ENCODE results near the gene URM1.

The URM1 gene

GRCh38 chr9:128372784-128373183, 1.6 kb downstream of the URM1 start:
- Histone ChIP-seq H3K27ac (ENCODE audit: low read length) (no peak overlapping the region), H3K79me2 (ENCODE audit: low read length) (peaks cover 59% of the 10 kb centered on the region), H4K20me1 (ENCODE audit: insufficient read depth, low read length) (peaks cover 2% of the 10 kb centered on the region; the same call in 1 of the 2 replicates), H3F3A (ENCODE audit: insufficient read depth, low read length) (0 out of 2 replicates have a peak, but pooled peaks cover 6% of the 10 kb centered on the region), H3K9ac (ENCODE audit: low read length) (no peak overlapping the region), H3K4me2 (ENCODE audit: low read depth, low read length) (peak overlapping the region; percentile 93; the same call in 1 of the 2 replicates), H3K9me2 (replicated peaks; ENCODE audit: insufficient read depth, low read length) (no peaks in the 10 kb centered on the region), H3K4me3 (ENCODE audit: low read length) (no peak overlapping the region), H2AFZ (ENCODE audit: low read length) (no peak overlapping the region), H3K9me3 (replicated peaks; ENCODE audit: insufficient read depth, low read length) (no peaks in the 10 kb centered on the region), H3K27me3 (replicated peaks; ENCODE audit: insufficient read depth, low read length) (no peaks in the 10 kb centered on the region), H3K36me3 (replicated peaks; ENCODE audit: insufficient read depth, low read length) (no peaks in the 10 kb centered on the region), H3K4me1 (ENCODE audit: low read length) (peaks cover 14% of the 10 kb centered on the region)
- no peak for DNase-seq
- TF ChIP-seq EZH2phosphoT487 (IDR thresholded peaks at IDR 0.05; ENCODE audit: low read length) (no peak), EZH2 (optimal IDR thresholded peaks at IDR 0.05; ENCODE audit: low read depth, low read length) (no peak)
- TF ChIP-seq, protein P1, sequence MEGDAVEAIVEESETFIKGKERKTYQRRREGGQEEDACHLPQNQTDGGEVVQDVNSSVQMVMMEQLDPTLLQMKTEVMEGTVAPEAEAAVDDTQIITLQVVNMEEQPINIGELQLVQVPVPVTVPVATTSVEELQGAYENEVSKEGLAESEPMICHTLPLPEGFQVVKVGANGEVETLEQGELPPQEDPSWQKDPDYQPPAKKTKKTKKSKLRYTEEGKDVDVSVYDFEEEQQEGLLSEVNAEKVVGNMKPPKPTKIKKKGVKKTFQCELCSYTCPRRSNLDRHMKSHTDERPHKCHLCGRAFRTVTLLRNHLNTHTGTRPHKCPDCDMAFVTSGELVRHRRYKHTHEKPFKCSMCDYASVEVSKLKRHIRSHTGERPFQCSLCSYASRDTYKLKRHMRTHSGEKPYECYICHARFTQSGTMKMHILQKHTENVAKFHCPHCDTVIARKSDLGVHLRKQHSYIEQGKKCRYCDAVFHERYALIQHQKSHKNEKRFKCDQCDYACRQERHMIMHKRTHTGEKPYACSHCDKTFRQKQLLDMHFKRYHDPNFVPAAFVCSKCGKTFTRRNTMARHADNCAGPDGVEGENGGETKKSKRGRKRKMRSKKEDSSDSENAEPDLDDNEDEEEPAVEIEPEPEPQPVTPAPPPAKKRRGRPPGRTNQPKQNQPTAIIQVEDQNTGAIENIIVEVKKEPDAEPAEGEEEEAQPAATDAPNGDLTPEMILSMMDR (IDR thresholded peaks at IDR 0.05; ENCODE audit: low read length): no peak

GRCh38 chr9:128374221-128374675, 3.1 kb downstream of the URM1 start:
- H3K27me3 ChIP-seq (replicated peaks; ENCODE audit: insufficient read depth, low read length): no peaks in the 10 kb centered on the region
- no peak overlapping the region for H3K4me2 ChIP-seq (ENCODE audit: low read depth, low read length)
- no peak overlapping the region for H3K9ac ChIP-seq (ENCODE audit: low read length)
- H3K4me1 ChIP-seq (ENCODE audit: low read length): peaks cover 14% of the 10 kb centered on the region
- TF ChIP-seq EZH2phosphoT487 (IDR thresholded peaks at IDR 0.05; ENCODE audit: low read length) (no peak), EZH2 (optimal IDR thresholded peaks at IDR 0.05; ENCODE audit: low read depth, low read length) (no peak)
- TF ChIP-seq, protein P1 (IDR thresholded peaks at IDR 0.05; ENCODE audit: low read length): no peak
- H3K4me3 ChIP-seq (ENCODE audit: low read length): no peak overlapping the region
- H4K20me1 ChIP-seq (ENCODE audit: insufficient read depth, low read length): peaks cover 2% of the 10 kb centered on the region; the same call in 1 of the 2 replicates
- no peaks in the 10 kb centered on the region for H3K36me3 ChIP-seq (replicated peaks; ENCODE audit: insufficient read depth, low read length)
- 0 out of 2 replicates have a peak, but pooled peaks cover 6% of the 10 kb centered on the region for H3F3A ChIP-seq (ENCODE audit: insufficient read depth, low read length)
- H3K9me2 ChIP-seq (replicated peaks; ENCODE audit: insufficient read depth, low read length): no peaks in the 10 kb centered on the region
- H3K9me3 ChIP-seq (replicated peaks; ENCODE audit: insufficient read depth, low read length): no peaks in the 10 kb centered on the region
- H2AFZ ChIP-seq (ENCODE audit: low read length): no peak overlapping the region
- H3K27ac ChIP-seq (ENCODE audit: low read length): no peak overlapping the region
- H3K79me2 ChIP-seq (ENCODE audit: low read length): peaks cover 60% of the 10 kb centered on the region
- DNase-seq: no peak

GRCh38 chr9:128375865-128376264, 4.7 kb downstream of the URM1 start:
- no peak overlapping the region for H3K4me3 ChIP-seq (ENCODE audit: low read length)
- TF ChIP-seq EZH2 (optimal IDR thresholded peaks at IDR 0.05; ENCODE audit: low read depth, low read length): no peak
- TF ChIP-seq, protein P1 (IDR thresholded peaks at IDR 0.05; ENCODE audit: low read length): no peak
- TF ChIP-seq EZH2phosphoT487 (IDR thresholded peaks at IDR 0.05; ENCODE audit: low read length): no peak
- peaks cover 2% of the 10 kb centered on the region; the same call in 1 of the 2 replicates for H4K20me1 ChIP-seq (ENCODE audit: insufficient read depth, low read length)
- no peaks in the 10 kb centered on the region for H3F3A ChIP-seq (ENCODE audit: insufficient read depth, low read length)
- no peaks in the 10 kb centered on the region for H3K9me3 ChIP-seq (replicated peaks; ENCODE audit: insufficient read depth, low read length)
- H3K79me2 ChIP-seq (ENCODE audit: low read length): peaks cover 60% of the 10 kb centered on the region
- H3K36me3 ChIP-seq (replicated peaks; ENCODE audit: insufficient read depth, low read length): no peaks in the 10 kb centered on the region
- H3K4me2 ChIP-seq (ENCODE audit: low read depth, low read length): no peak overlapping the region
- H3K9me2 ChIP-seq (replicated peaks; ENCODE audit: insufficient read depth, low read length): no peaks in the 10 kb centered on the region
- no peak overlapping the region for H3K27ac ChIP-seq (ENCODE audit: low read length)
- H2AFZ ChIP-seq (ENCODE audit: low read length): no peak overlapping the region
- H3K27me3 ChIP-seq (replicated peaks; ENCODE audit: insufficient read depth, low read length): no peaks in the 10 kb centered on the region
- no peak for DNase-seq
- H3K9ac ChIP-seq (ENCODE audit: low read length): no peak overlapping the region
- peaks cover 10% of the 10 kb centered on the region for H3K4me1 ChIP-seq (ENCODE audit: low read length)
